NB4 (cell line): ENCODE results near the gene FAM53A.

Experiments used
- MYC ChIP-seq: IDR thresholded peaks from 2 replicates; pipeline ENCODE4 v1.6.1; 2011; ENCODE audit warnings: low read depth, low read length
- POLR2A ChIP-seq: IDR thresholded peaks from 2 replicates; pipeline ENCODE4 v1.6.1; 2011; ENCODE audit warnings: mild to moderate bottlenecking; ENCODE audit not compliant: insufficient read length; ENCODE audit errors: extremely low read depth
- TF ChIP-seq, protein P1 (sequence below): IDR thresholded peaks from one replicate; pipeline ENCODE4 v1.5.1; 2012; ENCODE audit warnings: low read depth, low read length
- TF ChIP-seq, protein P2 (sequence below): IDR thresholded peaks from 2 replicates; pipeline ENCODE4 v1.6.1; 2011; ENCODE audit warnings: low read depth, low read length

DNA sequence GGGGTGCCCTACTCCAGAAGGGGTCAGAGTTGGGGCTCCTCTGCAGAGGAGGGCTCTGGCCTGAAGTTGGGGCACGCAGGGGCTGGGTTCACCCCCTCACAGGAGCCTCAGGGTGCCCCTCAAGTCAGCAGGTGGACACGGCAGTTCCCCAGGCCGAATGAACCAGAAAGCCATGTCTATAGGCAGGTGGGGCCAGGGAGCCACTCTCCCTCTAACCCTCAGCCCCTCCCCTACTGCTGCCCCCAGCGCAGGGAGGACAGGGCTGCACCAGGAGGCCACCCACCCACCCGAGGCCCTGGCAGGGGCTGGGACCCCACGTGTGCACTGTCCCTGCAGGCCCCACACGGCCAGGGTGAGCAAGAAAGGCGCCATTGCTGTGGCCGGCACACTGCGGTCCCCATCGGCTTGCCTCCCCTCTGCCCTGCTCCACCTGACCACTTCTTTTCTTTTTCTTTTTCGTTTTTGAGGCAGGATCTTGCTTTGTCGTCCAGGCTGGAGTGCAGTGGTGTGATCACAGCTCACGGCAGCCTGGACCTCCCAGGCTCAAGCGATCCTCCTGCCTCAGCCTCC, 83.8 kb downstream of the FAM53A start:
- TF ChIP-seq, protein P1, sequence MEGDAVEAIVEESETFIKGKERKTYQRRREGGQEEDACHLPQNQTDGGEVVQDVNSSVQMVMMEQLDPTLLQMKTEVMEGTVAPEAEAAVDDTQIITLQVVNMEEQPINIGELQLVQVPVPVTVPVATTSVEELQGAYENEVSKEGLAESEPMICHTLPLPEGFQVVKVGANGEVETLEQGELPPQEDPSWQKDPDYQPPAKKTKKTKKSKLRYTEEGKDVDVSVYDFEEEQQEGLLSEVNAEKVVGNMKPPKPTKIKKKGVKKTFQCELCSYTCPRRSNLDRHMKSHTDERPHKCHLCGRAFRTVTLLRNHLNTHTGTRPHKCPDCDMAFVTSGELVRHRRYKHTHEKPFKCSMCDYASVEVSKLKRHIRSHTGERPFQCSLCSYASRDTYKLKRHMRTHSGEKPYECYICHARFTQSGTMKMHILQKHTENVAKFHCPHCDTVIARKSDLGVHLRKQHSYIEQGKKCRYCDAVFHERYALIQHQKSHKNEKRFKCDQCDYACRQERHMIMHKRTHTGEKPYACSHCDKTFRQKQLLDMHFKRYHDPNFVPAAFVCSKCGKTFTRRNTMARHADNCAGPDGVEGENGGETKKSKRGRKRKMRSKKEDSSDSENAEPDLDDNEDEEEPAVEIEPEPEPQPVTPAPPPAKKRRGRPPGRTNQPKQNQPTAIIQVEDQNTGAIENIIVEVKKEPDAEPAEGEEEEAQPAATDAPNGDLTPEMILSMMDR: no peak
- TF ChIP-seq, protein P2, sequence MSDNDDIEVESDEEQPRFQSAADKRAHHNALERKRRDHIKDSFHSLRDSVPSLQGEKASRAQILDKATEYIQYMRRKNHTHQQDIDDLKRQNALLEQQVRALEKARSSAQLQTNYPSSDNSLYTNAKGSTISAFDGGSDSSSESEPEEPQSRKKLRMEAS: no peak
- TF ChIP-seq POLR2A (no peak), MYC (no peak)
